Smooth muscle cell (in vitro differentiated cells): ENCODE results near the gene CBFA2T3. TPM values are rescaled to one million over a fixed set of nuclear protein-coding genes. Genes with fewer than 3 reads are reported as not detected.
"Not testable (repeated sequence)": the region's sequence is repeated elsewhere in the genome, so short reads cannot be mapped to it uniquely, and the experiment has no call there.

ENCODE experiments used
- DNase-seq: peaks from one replicate; lab custom pipeline; 2025; ENCODE audit not compliant: unreplicated experiment; lab: John Stamatoyannopoulos, UW
- H2AFZ ChIP-seq: fragments of 200-600 bp; sonication (generic); 2 replicates; pipeline ENCODE4 v1.6.0; 2016; ENCODE audit warnings: antibody characterized with exemption, low read depth, mild to moderate bottlenecking
- H3F3A ChIP-seq: fragments of 200-600 bp; sonication (generic); 2 replicates; pipeline ENCODE4 v1.6.0; 2017; ENCODE audit warnings: antibody characterized with exemption, low read depth
- H3K27ac ChIP-seq: fragments of 200-600 bp; sonication (generic); 2 replicates; pipeline ENCODE4 v1.5.1; 2016; ENCODE audit warnings: low read depth, mild to moderate bottlenecking
- H3K27me3 ChIP-seq: fragments of 200-600 bp; sonication (generic); 2 replicates; pipeline ENCODE4 v1.6.1; 2016; ENCODE audit warnings: low read depth, mild to moderate bottlenecking
- H3K36me3 ChIP-seq: fragments of 200-600 bp; sonication (generic); 2 replicates; pipeline ENCODE4 v1.5.1; 2016; ENCODE audit warnings: low read depth
- H3K4me1 ChIP-seq: fragments of 200-600 bp; sonication (generic); 2 replicates; pipeline ENCODE4 v1.5.1; 2016; ENCODE audit warnings: low read depth
- H3K4me2 ChIP-seq: fragments of 200-600 bp; sonication (generic); 2 replicates; pipeline ENCODE4 v1.6.0; 2016; ENCODE audit warnings: mild to moderate bottlenecking
- H3K4me3 ChIP-seq: fragments of 200-600 bp; sonication (generic); 2 replicates; pipeline ENCODE4 v1.5.1; 2016; ENCODE audit warnings: mild to moderate bottlenecking
- H3K79me2 ChIP-seq: fragments of 200-600 bp; sonication (generic); 2 replicates; pipeline ENCODE4 v1.6.0; 2016; ENCODE audit warnings: low read depth, mild to moderate bottlenecking
- H3K9ac ChIP-seq: fragments of 200-600 bp; sonication (generic); 2 replicates; pipeline ENCODE4 v1.6.0; 2016; ENCODE audit warnings: low read depth
- H3K9me3 ChIP-seq: fragments of 200-600 bp; sonication (generic); replicated peaks from 2 replicates; pipeline ENCODE4 v1.5.1; 2016; ENCODE audit warnings: low read depth
- H4K20me1 ChIP-seq: fragments of 200-600 bp; sonication (generic); 2 replicates; pipeline ENCODE4 v1.6.0; 2016; ENCODE audit warnings: low read depth
- CTCF ChIP-seq: fragments of 200-600 bp; sonication (generic); IDR thresholded peaks from 2 replicates; pipeline ENCODE4 v1.5.1; 2017; ENCODE audit warnings: borderline replicate concordance, mild to moderate bottlenecking, antibody characterized with exemption; ENCODE audit not compliant: insufficient read depth, poor library complexity, severe bottlenecking
- WGBS: methylation state at CpG from one replicate; pipeline ENCODE4 v1.1.7; 2016; ENCODE audit warnings: low lambda C conversion rate; 5-methylcytosine and 5-hydroxymethylcytosine counted together
- polyA plus RNA-seq: library from polyadenylated mRNA; unstranded; fragments of >200 nt; fragmentation: Nextera tagmentation; extraction: Ambion mirVana; gene quantifications from 2 replicates; pipeline ENCODE4 v1.2.1, GENCODE V29; 2016
- total RNA-seq: library from RNA; depleted of rRNA; stranded (reverse); fragments of >200 nt; gene quantifications from 2 replicates; pipeline ENCODE4 v1.2.3, GENCODE V29; 2014

Gene CBFA2T3
- total and polyA plus RNA-seq, 2 experiments from 2014 or later = 0.25 TPM; not detected in 1

GRCh38 chr16:88891083-88891482 is 85.9 kb downstream of the CBFA2T3 start:
- H3K4me3 ChIP-seq = no peak overlapping the region
- 90% methylated on average over 16 of the region's 16 CpGs for WGBS

GRCh38 chr16:88889702-88890352 is 87.2 kb downstream of the CBFA2T3 start:
- not testable (repeated sequence) for H3K36me3 ChIP-seq, H3K4me3 ChIP-seq, H4K20me1 ChIP-seq, H3K27ac ChIP-seq, H3K4me2 ChIP-seq, H3K9ac ChIP-seq, H3K27me3 ChIP-seq, H3K9me3 ChIP-seq, H3F3A ChIP-seq, DNase-seq, H3K4me1 ChIP-seq, H3K79me2 ChIP-seq, H2AFZ ChIP-seq
- WGBS = 95% methylated on average over 48 of the region's 48 CpGs

More at GRCh38 chr16:88891083-88891482, 85.9 kb downstream of the CBFA2T3 start:
- Histone ChIP-seq H3F3A (no peaks in the 10 kb centered on the region), H3K4me2 (no peak overlapping the region), H3K27me3 (no peaks in the 10 kb centered on the region), H3K9ac (no peak overlapping the region), H3K9me3 (no peaks in the 10 kb centered on the region), H3K36me3 (no peaks in the 10 kb centered on the region), H3K79me2 (no peaks in the 10 kb centered on the region), H2AFZ (no peak overlapping the region), H3K27ac (no peak overlapping the region), H4K20me1 (no peaks in the 10 kb centered on the region), H3K4me1 (no peaks in the 10 kb centered on the region)
- no peak for TF ChIP-seq CTCF
- DNase-seq = no peak

- Histone ChIP-seq H3K4me2 (no peak overlapping the region), H3K9ac (no peak overlapping the region), H2AFZ (no peak overlapping the region), H3F3A (no peaks in the 10 kb centered on the region), H3K36me3 (no peaks in the 10 kb centered on the region), H3K27ac (no peak overlapping the region), H3K27me3 (no peaks in the 10 kb centered on the region), H4K20me1 (no peaks in the 10 kb centered on the region), H3K4me1 (no peaks in the 10 kb centered on the region), H3K4me3 (no peak overlapping the region), H3K79me2 (no peaks in the 10 kb centered on the region), H3K9me3 (no peaks in the 10 kb centered on the region)
- TF ChIP-seq CTCF = no peak
- 93% methylated on average over 25 of the region's 30 CpGs for WGBS
- DNase-seq = no peak
Measured at GRCh38 chr16:88888461-88889387, 88.3 kb downstream of the CBFA2T3 start.

GRCh38 chr16:88888057-88888456 is 89.0 kb downstream of the CBFA2T3 start:
- H3K4me3 ChIP-seq = no peak overlapping the region
- no peaks in the 10 kb centered on the region for H3F3A ChIP-seq
- 92% methylated on average over 14 of the region's 14 CpGs for WGBS
- H3K27me3 ChIP-seq = no peaks in the 10 kb centered on the region
- H3K27ac ChIP-seq = no peak overlapping the region
- H3K36me3 ChIP-seq = no peaks in the 10 kb centered on the region
- TF ChIP-seq CTCF = no peak
- H3K4me1 ChIP-seq = no peaks in the 10 kb centered on the region
- H4K20me1 ChIP-seq = no peaks in the 10 kb centered on the region
- no peak for DNase-seq
- H3K4me2 ChIP-seq = no peak overlapping the region
- no peak overlapping the region for H2AFZ ChIP-seq
- H3K9me3 ChIP-seq = no peaks in the 10 kb centered on the region
- H3K79me2 ChIP-seq = no peaks in the 10 kb centered on the region
- no peak overlapping the region for H3K9ac ChIP-seq
